Erythroblast (primary cell): Measurements from ENCODE around the gene PADI4.

ENCODE experiments used
- GATA1 ChIP-seq: IDR thresholded peaks from 2 replicates; pipeline ENCODE4 v1.6.1; 2011; ENCODE audit warnings: low read depth, mild to moderate bottlenecking, control low read depth, low read length, moderate library complexity
- POLR2A ChIP-seq: IDR thresholded peaks from 2 replicates; pipeline ENCODE4 v1.6.1; 2011; ENCODE audit warnings: mild to moderate bottlenecking, low read length

- TF ChIP-seq POLR2A (no peak), GATA1 (no peak)
These were observed 47.3 kb upstream of the PADI4 start for GRCh38 chr1:17260738-17261137.
